HG02610 (cell line): Measurements from ENCODE around the gene SMARCC1.

Experiments
- ATAC-seq: cut with Tn5 transposase; IDR thresholded peaks from one replicate; pipeline ENCODE4 v1.9.1; 2021; ENCODE audit warnings: mild to moderate bottlenecking, moderate library complexity; ENCODE audit not compliant: unreplicated experiment

The SMARCC1 gene

GRCh38 chr3:47565734-47566550 lies 215.8 kb downstream of the SMARCC1 start:
- ATAC-seq, result no peak

- ATAC-seq, result no peak
These were observed 225.3 kb downstream of the SMARCC1 start for GRCh38 chr3:47556351-47556750.

DNA sequence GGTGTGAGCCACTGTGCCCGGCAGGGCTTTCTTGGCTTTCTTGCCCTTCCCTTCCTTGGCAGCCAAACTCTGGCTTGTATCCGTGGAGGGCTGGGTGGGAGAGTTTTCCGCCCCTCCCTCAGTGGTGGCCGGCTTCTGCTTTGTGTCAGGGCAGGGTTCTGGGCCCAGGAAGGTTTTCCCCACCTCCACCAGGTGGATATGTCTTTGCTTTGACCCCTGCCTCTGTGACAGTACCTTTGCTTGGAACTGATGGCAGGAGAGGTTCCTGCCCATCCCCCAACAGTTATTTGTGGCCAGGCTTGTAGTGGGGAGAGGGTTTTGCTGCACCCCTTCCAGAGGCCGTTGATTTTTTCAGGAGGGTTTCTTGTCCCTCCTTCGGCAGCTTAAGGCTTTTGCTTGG lies 227.4 kb downstream of the SMARCC1 start:
- ATAC-seq, result no peak

- ATAC-seq, result no peak
These were observed 228.3 kb downstream of the SMARCC1 start for GRCh38 chr3:47553407-47553806.

DNA sequence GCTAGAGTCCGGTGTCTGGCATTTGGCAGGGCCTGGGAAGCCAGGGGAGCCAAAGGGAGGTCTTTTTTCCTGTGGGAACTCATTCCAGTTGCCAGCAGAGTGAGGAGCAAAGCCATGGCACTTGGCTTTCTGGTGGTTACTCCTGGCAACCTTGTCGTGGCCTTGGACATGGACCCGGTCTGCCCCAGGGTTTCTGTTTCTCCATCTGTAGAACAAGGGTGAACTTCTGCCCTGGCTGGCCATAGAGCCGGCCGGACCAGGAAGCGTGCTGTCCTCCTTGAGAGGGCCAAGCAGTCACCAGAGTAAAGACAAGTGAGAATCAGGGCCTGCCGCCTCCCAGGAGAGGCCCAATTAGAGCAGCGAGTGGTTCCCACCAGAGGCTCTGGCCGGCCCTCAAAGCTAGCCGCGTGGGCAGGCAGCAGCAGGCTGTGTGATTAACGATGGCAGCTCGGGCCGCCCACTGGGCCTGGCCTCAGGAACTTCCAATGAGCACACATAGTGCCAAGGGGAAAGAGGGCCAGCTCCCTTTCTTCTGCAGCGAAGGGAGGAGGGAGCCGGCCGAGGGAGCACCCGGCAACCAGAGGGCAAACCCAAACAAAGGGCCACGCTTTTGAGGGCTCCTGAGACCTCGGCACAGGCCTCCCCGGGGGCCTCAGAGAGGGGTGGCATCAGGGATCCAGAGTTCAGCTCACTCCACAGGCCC lies 239.1 kb downstream of the SMARCC1 start:
- ATAC-seq, result no peak

DNA sequence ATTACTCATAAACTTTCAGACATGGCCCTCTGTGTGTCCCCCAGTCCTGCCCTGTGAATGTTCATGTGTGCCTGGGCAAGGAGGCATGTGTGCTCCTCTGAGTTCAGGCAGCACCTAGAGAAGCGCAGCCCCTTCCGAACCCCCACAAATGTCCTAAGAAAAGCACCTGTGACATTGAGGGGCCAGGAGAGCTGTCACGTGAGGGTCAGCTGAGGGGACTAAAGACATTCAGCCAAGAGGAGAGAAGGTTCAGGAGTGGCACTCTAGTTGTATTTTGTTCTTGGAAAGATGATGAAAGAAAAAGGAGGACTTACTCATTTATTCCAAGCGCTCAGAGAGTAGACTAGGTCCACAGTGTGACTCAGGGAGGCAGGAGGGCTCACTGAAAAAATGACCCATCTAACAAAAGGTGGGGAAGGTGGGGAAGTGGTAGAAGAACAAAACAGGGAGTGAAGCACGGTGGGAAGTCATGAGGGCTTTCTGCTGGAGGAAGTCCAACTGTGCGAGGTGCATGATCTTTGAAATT lies 240.0 kb downstream of the SMARCC1 start:
- no peak for ATAC-seq

- no peak for ATAC-seq
These were observed 241.4 kb downstream of the SMARCC1 start for GRCh38 chr3:47540281-47540680.

GRCh38 chr3:47536967-47537366 lies 244.7 kb downstream of the SMARCC1 start:
- ATAC-seq, result no peak

GRCh38 chr3:47536221-47536891 lies 245.3 kb downstream of the SMARCC1 start:
- ATAC-seq, result no peak
